Stimulated activated CD8-positive, alpha-beta memory T cell treated with anti-CD3 and anti-CD28 coated beads, Interleukin-12 subunit alpha, Interleukin-12 subunit beta, amount 100 ng/mL, for 1 hour (primary cell): ENCODE data around the gene RBMS3.
"Not testable (repeated sequence)": the region's sequence is repeated elsewhere in the genome, so short reads cannot be mapped to it uniquely, and the experiment has no call there.

ENCODE experiments used
- DNase-seq: peaks from one replicate; pipeline ENCODE4 v3.0.0-alpha.2; 2020; ENCODE audit warnings: low read depth

Gene RBMS3

GRCh38 chr3:29627136-29628117 is 346.6 kb downstream of the RBMS3 start:
- no peak for DNase-seq

GRCh38 chr3:29628795-29629194 is 347.9 kb downstream of the RBMS3 start:
- DNase-seq: no peak

GRCh38 chr3:29635888-29636287 is 355.0 kb downstream of the RBMS3 start:
- DNase-seq: no peak

GRCh38 chr3:29637068-29637467 is 356.2 kb downstream of the RBMS3 start:
- DNase-seq: no peak

- DNase-seq: no peak
Observed at GRCh38 chr3:29639578-29640290, 358.9 kb downstream of the RBMS3 start.

GRCh38 chr3:29642393-29643033 is 361.6 kb downstream of the RBMS3 start:
- DNase-seq: no peak

- DNase-seq: no peak
Observed at GRCh38 chr3:29643034-29643425, 362.2 kb downstream of the RBMS3 start.

- no peak for DNase-seq
Observed at GRCh38 chr3:29644261-29644660, 363.4 kb downstream of the RBMS3 start.

- no peak for DNase-seq
Observed at GRCh38 chr3:29644956-29645636, 364.2 kb downstream of the RBMS3 start.

GRCh38 chr3:29646043-29646442 is 365.2 kb downstream of the RBMS3 start:
- no peak for DNase-seq

- DNase-seq: no peak
Observed at GRCh38 chr3:29649815-29650547, 369.1 kb downstream of the RBMS3 start.

GRCh38 chr3:29653680-29654079 is 372.8 kb downstream of the RBMS3 start:
- no peak for DNase-seq

GRCh38 chr3:29655015-29655747 is 374.3 kb downstream of the RBMS3 start:
- DNase-seq: no peak

GRCh38 chr3:29665688-29666087 is 384.8 kb downstream of the RBMS3 start:
- no peak for DNase-seq

GRCh38 chr3:29668233-29668632 is 387.4 kb downstream of the RBMS3 start:
- no peak for DNase-seq

- no peak for DNase-seq
Observed at GRCh38 chr3:29668728-29669127, 387.9 kb downstream of the RBMS3 start.

GRCh38 chr3:29670476-29670875 is 389.6 kb downstream of the RBMS3 start:
- DNase-seq: not testable (repeated sequence)

- DNase-seq: no peak
Observed at GRCh38 chr3:29677421-29677820, 396.6 kb downstream of the RBMS3 start.

GRCh38 chr3:29679944-29680343 is 399.1 kb downstream of the RBMS3 start:
- no peak for DNase-seq
